Measurements from ENCODE around the gene FOLR3.
"Not testable (repeated sequence)": the region's sequence is repeated elsewhere in the genome, so short reads cannot be mapped to it uniquely, and the experiment has no call there.

FOLR3 gene

GRCh38 chr11:72135473-72135872 is at the start of gene FOLR3:
Gene FOLR3 (plus strand): TSS chr11:72135725. CDS start chr11:72135953, 228 bp downstream.
- H3K4me3 ChIP-seq (ENCODE audit: low read depth in 1 of 2, low read length in 1 of 2) = peak within 1 kb of the TSS; percentile 73 to 91

GRCh38 chr11:72088076-72088808 is 47.3 kb upstream of the FOLR3 start:
- no peak overlapping the region for H3K4me3 ChIP-seq (ENCODE audit: low read depth in 1 of 2, low read length in 1 of 2)
- H3K4me1 ChIP-seq (ENCODE audit: control insufficient read depth in 1 of 2, insufficient read depth in 1 of 2, low read depth in 1 of 2, low read length in 1 of 2) = peaks cover 39 to 43% of the 10 kb centered on the region in 2 experiments
- peak overlapping the region; percentile 86 for H3K27ac ChIP-seq
- H3K36me3 ChIP-seq = peaks cover 25% of the 10 kb centered on the region
- no peaks in the 10 kb centered on the region for H3K27me3 ChIP-seq
- TF ChIP-seq CTCF (IDR thresholded peaks at IDR 0.05) = no peak
- no peaks in the 10 kb centered on the region for H3K9me3 ChIP-seq

More at GRCh38 chr11:72135473-72135872, at the start of gene FOLR3:
- not testable (repeated sequence) for H3K27me3 ChIP-seq, H3K9me3 ChIP-seq
- H3K4me1 ChIP-seq (ENCODE audit: control insufficient read depth in 1 of 2, insufficient read depth in 1 of 2, low read depth in 1 of 2, low read length in 1 of 2) = peaks cover 99 to 100% of the 10 kb centered on the region in 2 experiments
- peaks cover 37% of the 10 kb centered on the region for H3K36me3 ChIP-seq
- TF ChIP-seq CTCF (IDR thresholded peaks at IDR 0.05) = peak; percentile 26
- H3K27ac ChIP-seq = peak within 1 kb of the TSS; percentile 96

- Histone ChIP-seq H3K27ac (peak overlapping the region; percentile 86), H3K27me3 (no peaks in the 10 kb centered on the region), H3K36me3 (peaks cover 45% of the 10 kb centered on the region), H3K4me3 (ENCODE audit: low read depth in 1 of 2, low read length in 1 of 2) (peak overlapping the region; percentile 1 to 26), H3K9me3 (no peaks in the 10 kb centered on the region), H3K4me1 (ENCODE audit: control insufficient read depth in 1 of 2, insufficient read depth in 1 of 2, low read depth in 1 of 2, low read length in 1 of 2) (peaks cover 43 to 44% of the 10 kb centered on the region in 2 experiments)
- peak; percentile 100 for TF ChIP-seq CTCF (IDR thresholded peaks at IDR 0.05)
These were observed 44.2 kb upstream of the FOLR3 start for GRCh38 chr11:72091292-72091691.

GRCh38 chr11:72098741-72099140 is 36.8 kb upstream of the FOLR3 start:
- H3K27ac ChIP-seq = peak overlapping the region; percentile 95
- no peaks in the 10 kb centered on the region for H3K9me3 ChIP-seq
- peak overlapping the region in 1 of 2 experiments; percentile 78 for H3K4me3 ChIP-seq (ENCODE audit: low read depth in 1 of 2, low read length in 1 of 2)
- no peak for TF ChIP-seq CTCF (IDR thresholded peaks at IDR 0.05)
- no peaks in the 10 kb centered on the region for H3K27me3 ChIP-seq
- peaks cover 50% of the 10 kb centered on the region for H3K36me3 ChIP-seq
- H3K4me1 ChIP-seq (ENCODE audit: control insufficient read depth in 1 of 2, insufficient read depth in 1 of 2, low read depth in 1 of 2, low read length in 1 of 2) = peaks cover 52 to 58% of the 10 kb centered on the region in 2 experiments

- no peak for TF ChIP-seq CTCF (IDR thresholded peaks at IDR 0.05)
- Histone ChIP-seq H3K27me3 (no peaks in the 10 kb centered on the region), H3K9me3 (no peaks in the 10 kb centered on the region), H3K27ac (peak overlapping the region; percentile 95), H3K36me3 (peaks cover 39% of the 10 kb centered on the region), H3K4me1 (ENCODE audit: control insufficient read depth in 1 of 2, insufficient read depth in 1 of 2, low read depth in 1 of 2, low read length in 1 of 2) (peaks cover 57 to 66% of the 10 kb centered on the region in 2 experiments), H3K4me3 (ENCODE audit: low read depth in 1 of 2, low read length in 1 of 2) (peak overlapping the region; percentile 24 to 78)
These were observed 35.5 kb upstream of the FOLR3 start for GRCh38 chr11:72100009-72100408.

Measured in neutrophil (primary cell).